GM12801 (cell line): ENCODE results near the gene ITGA8.

Experiments used
- CTCF ChIP-seq: IDR thresholded peaks from one replicate; pipeline ENCODE4 v1.5.1; 2011; ENCODE audit warnings: control low read depth; ENCODE audit not compliant: insufficient read length; ENCODE audit errors: extremely low read depth

The ITGA8 gene

GRCh38 chr10:15606377-15606776, 113.3 kb downstream of the ITGA8 start:
- TF ChIP-seq CTCF, result no peak

- TF ChIP-seq CTCF, result no peak
Measured at GRCh38 chr10:15605740-15606369, 113.9 kb downstream of the ITGA8 start.

- no peak for TF ChIP-seq CTCF
Measured at GRCh38 chr10:15603446-15604011, 116.2 kb downstream of the ITGA8 start.

- no peak for TF ChIP-seq CTCF
Measured at GRCh38 chr10:15601819-15602218, 117.9 kb downstream of the ITGA8 start.

GRCh38 chr10:15595260-15595659, 124.5 kb downstream of the ITGA8 start:
- no peak for TF ChIP-seq CTCF

GRCh38 chr10:15591937-15592336, 127.8 kb downstream of the ITGA8 start:
- no peak for TF ChIP-seq CTCF

GRCh38 chr10:15591431-15591830, 128.3 kb downstream of the ITGA8 start:
- TF ChIP-seq CTCF, result no peak
